Stimulated activated CD4-positive, alpha-beta T cell treated with anti-CD3 and anti-CD28 coated beads, TNF-alpha, amount 100 ng/mL, for 1 hour (primary cell): ENCODE results near the gene TMEM242.
"Not testable (repeated sequence)": the region's sequence is repeated elsewhere in the genome, so short reads cannot be mapped to it uniquely, and the experiment has no call there.

ENCODE experiments used
- DNase-seq, 3 donors: peaks; one replicate each; pipeline ENCODE4 v3.0.0-alpha.2; 2020; ENCODE audit warnings: low read depth in 3 of 3, low spot score in 1 of 3

Gene TMEM242

GRCh38 chr6:157323255-157323965, at the start of gene TMEM242:
TMEM242 (minus strand) TSS chr6:157323519; CDS start chr6:157323499, 20 bp downstream.
- DNase-seq: peak; percentile 57 to 93 (median 77)

- no peak for DNase-seq
Observed at GRCh38 chr6:157372501-157373280, 49.4 kb upstream of the TMEM242 start.

- DNase-seq: no peak
Observed at GRCh38 chr6:157370755-157371154, 47.4 kb upstream of the TMEM242 start.

- no peak for DNase-seq
Observed at GRCh38 chr6:157368359-157369049, 45.2 kb upstream of the TMEM242 start.

- no peak for DNase-seq
Observed at GRCh38 chr6:157366648-157367047, 43.3 kb upstream of the TMEM242 start.

- no peak for DNase-seq
Observed at GRCh38 chr6:157364705-157365104, 41.4 kb upstream of the TMEM242 start.

- DNase-seq: no peak
Observed at GRCh38 chr6:157361886-157362285, 38.6 kb upstream of the TMEM242 start.

GRCh38 chr6:157358287-157358686, 35.0 kb upstream of the TMEM242 start:
- DNase-seq: no peak

- DNase-seq: no peak
Observed at GRCh38 chr6:157346373-157346772, 23.1 kb upstream of the TMEM242 start.

GRCh38 chr6:157343732-157344131, 20.4 kb upstream of the TMEM242 start:
- DNase-seq: no peak

- no peak for DNase-seq
Observed at GRCh38 chr6:157339432-157339831, 16.1 kb upstream of the TMEM242 start.

- no peak for DNase-seq
Observed at GRCh38 chr6:157337751-157338150, 14.4 kb upstream of the TMEM242 start.

- DNase-seq: not testable (repeated sequence)
Observed at GRCh38 chr6:157337276-157337675, 14.0 kb upstream of the TMEM242 start.

GRCh38 chr6:157335829-157336228, 12.5 kb upstream of the TMEM242 start:
- DNase-seq: no peak

GRCh38 chr6:157333956-157334355, 10.6 kb upstream of the TMEM242 start:
- DNase-seq: no peak

GRCh38 chr6:157333537-157333936, 10.2 kb upstream of the TMEM242 start:
- no peak for DNase-seq

GRCh38 chr6:157332813-157333212, 9.5 kb upstream of the TMEM242 start:
- DNase-seq: no peak

GRCh38 chr6:157330831-157331230, 7.5 kb upstream of the TMEM242 start:
- no peak for DNase-seq

- DNase-seq: no peak
Observed at GRCh38 chr6:157329829-157330228, 6.5 kb upstream of the TMEM242 start.

GRCh38 chr6:157328108-157328692, 4.9 kb upstream of the TMEM242 start:
- no peak for DNase-seq

GRCh38 chr6:157326979-157327378, 3.7 kb upstream of the TMEM242 start:
- no peak for DNase-seq
